Omental fat pad (tissue), 4 donors: ENCODE measurements around the gene ERCC6L2. TPM values are rescaled to one million over a fixed set of nuclear protein-coding genes. Genes with fewer than 3 reads are reported as not detected.

Experiments used
- ATAC-seq: fragments of 150-250 bp; one replicate; pipeline ENCODE4 v1.9.1; 2016; ENCODE audit warnings: mild to moderate bottlenecking, moderate library complexity; ENCODE audit not compliant: low FRiP score
- DNase-seq: peaks from one replicate; pipeline ENCODE4 v3.0.0-alpha.2; 2019; ENCODE audit warnings: low spot score
- total RNA-seq, 4 donors: library from RNA; depleted of rRNA; stranded (reverse); fragments of >200 nt; gene quantifications; one replicate each; pipeline ENCODE4 v1.1.0, GENCODE V29; 2016
- TF ChIP-seq, protein P1 (sequence below), 3 donors: fragments of 450-650 bp; IDR thresholded peaks; one replicate each; pipeline ENCODE4 v1.5.1; 2016 to 2017; ENCODE audit warnings: antibody characterized with exemption in 3 of 3, mild to moderate bottlenecking in 3 of 3, moderate library complexity in 2 of 3

The ERCC6L2 gene
- total RNA-seq, 4 donors from 2014 or later: 48.9 to 84.6 (median 58.1) TPM

DNA sequence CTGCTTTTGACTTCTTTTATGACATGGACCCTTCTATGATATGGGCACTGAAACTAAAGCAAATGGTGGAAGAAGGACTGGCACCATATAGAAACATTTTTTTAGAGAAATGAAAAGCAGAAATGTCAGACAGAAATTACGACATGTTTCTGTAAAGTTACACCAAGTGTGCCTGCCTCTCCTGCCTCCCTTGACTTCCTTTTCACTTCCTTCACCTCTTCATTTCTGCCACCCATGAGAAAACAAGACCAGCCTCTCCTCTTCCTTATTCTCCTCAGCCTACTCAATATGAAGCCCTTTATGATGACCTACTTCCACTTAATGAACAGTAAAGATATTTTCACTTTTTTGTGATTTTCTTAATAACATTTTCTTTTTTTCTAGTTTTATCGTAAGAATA lies 44.5 kb downstream of the ERCC6L2 start:
- ATAC-seq: no peak
- TF ChIP-seq, protein P1, sequence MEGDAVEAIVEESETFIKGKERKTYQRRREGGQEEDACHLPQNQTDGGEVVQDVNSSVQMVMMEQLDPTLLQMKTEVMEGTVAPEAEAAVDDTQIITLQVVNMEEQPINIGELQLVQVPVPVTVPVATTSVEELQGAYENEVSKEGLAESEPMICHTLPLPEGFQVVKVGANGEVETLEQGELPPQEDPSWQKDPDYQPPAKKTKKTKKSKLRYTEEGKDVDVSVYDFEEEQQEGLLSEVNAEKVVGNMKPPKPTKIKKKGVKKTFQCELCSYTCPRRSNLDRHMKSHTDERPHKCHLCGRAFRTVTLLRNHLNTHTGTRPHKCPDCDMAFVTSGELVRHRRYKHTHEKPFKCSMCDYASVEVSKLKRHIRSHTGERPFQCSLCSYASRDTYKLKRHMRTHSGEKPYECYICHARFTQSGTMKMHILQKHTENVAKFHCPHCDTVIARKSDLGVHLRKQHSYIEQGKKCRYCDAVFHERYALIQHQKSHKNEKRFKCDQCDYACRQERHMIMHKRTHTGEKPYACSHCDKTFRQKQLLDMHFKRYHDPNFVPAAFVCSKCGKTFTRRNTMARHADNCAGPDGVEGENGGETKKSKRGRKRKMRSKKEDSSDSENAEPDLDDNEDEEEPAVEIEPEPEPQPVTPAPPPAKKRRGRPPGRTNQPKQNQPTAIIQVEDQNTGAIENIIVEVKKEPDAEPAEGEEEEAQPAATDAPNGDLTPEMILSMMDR (IDR thresholded peaks at IDR 0.05): no peak
- no peak for DNase-seq

DNA sequence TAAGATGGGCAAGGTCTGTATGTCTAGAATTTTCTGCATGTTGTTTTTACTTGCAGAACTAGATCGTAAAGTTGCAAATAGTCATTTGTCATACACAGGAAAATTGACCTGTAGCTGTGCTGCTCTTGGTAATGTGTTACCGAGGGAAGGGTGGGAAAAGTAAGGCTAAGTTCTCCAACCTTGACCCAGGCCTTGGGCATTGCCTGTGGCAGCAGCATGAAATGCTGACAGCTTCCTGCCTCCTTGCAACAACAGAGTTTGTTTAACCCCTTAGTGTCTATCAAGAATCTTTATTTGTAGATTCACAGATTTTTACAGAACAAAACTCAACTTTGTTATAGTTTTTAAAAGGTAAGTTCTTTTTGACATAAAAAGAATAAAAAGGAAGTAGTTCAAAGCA lies 48.3 kb downstream of the ERCC6L2 start:
- ATAC-seq (no peak), DNase-seq (no peak)
- TF ChIP-seq, protein P1 (IDR thresholded peaks at IDR 0.05): no peak

DNA sequence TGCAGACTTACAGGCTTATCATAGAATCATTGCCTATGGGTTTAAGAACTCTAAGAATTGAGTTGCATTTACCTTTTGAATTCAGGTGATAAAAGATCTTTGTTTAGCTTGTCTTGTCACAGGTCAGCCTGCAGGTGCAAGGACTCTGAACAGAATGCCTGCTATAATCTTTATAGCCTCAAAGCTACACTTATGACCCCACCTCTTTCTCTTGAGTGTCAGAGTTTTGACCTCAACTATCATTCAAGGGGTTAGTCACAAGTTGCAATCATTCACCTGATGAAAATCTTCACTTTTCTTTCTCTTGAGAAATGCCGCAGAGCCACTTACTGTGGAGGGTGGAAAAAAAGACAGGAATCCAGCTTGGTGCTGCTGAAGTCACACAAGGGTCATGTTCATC lies 49.5 kb downstream of the ERCC6L2 start:
- DNase-seq (no peak), ATAC-seq (no peak)
- TF ChIP-seq, protein P1 (IDR thresholded peaks at IDR 0.05): no peak

DNA sequence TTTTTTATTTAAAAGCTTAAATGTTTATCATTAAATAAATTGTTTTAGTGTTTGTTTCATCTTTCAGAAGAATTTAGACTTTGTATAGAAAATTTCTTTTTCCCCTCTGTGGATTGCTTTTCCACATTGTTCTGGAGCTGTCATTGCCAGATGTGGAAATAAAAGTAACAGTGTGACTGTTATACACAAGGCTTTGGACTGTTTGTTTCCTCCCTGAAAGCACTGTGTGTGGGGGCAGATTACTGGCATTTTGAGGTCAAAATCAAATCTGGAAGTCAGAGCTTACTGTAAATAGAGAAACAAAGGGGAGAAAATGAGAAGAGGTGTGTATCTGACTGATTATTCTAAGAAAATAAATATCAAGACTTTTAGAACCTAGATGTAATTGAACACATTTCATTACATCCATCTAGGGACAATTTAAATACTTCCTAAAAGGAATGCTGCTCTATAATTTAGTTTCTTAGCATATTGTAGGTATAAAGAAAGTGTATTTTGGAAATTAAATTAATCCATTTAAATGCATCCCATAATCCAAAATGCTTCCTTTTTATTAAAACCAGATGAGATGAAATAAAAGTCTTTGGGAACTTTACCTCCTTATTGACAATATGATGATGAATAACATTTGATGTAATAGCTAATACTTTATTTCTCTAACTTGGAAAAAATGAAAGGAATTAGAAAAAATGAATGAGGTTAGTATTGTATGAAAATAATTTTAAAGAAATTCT lies 51.9 kb downstream of the ERCC6L2 start:
- ATAC-seq (no peak), DNase-seq (no peak)
- TF ChIP-seq, protein P1 (IDR thresholded peaks at IDR 0.05): no peak

DNA sequence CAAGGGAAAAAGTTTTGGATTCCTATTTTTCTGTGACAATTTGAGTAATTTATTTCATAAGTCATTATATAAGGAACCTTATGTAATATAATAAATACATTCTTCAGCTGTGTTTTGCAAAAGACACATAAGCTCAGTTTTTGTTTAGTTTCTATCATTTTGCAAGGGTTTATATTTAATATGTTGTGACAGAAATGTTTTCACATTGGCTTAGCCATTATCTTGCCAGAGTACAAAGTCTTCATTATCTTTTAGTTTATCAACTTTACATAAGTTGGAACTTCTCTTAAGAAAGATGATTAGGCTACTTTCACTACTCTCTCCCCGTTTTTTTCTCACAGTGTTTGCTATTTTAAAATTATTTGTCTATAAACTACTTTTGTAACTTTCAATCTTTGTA lies 54.8 kb downstream of the ERCC6L2 start:
- no peak for DNase-seq
- TF ChIP-seq, protein P1 (IDR thresholded peaks at IDR 0.05): no peak
- no peak for ATAC-seq

DNA sequence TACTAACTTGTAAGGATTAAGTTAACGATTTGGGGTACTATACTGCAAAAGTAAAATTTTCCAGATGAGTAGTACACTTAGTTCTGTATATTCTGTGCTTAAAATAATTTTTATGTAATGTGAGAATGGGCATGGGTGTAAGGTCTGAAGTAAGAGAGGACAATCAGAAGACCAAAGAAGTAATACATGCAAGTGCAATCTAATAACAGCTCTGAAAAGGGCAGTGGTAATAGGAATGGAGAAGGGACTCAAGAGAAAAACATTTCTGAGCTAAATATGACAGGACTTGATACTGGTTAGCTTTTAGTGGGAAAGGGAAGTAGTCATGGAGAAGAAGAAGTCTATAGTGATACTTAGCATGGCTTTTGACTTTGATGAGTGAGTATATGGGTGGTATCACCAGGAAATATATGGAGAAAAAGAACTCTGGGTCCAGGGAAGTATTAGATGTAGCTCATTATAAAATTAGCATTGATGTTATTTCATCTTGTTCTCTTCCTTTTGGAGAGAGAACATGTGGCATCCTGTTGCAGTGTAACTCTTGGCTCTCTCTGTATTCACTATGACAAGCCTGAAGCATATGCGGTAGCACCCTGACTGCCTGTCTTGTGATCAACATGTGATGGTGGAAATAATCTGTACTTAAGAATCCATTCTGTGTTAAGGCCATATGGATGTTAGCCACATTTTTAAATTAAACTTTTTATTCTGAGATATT lies 60.5 kb downstream of the ERCC6L2 start:
- no peak for DNase-seq
- TF ChIP-seq, protein P1 (IDR thresholded peaks at IDR 0.05): no peak
- ATAC-seq: no peak
